HG03095 (cell line): Measurements from ENCODE around the gene WFIKKN1.

ENCODE experiments used
- ATAC-seq: cut with Tn5 transposase; IDR thresholded peaks from one replicate; pipeline ENCODE4 v1.9.1; 2021; ENCODE audit warnings: moderate library complexity; ENCODE audit not compliant: unreplicated experiment

Gene WFIKKN1

GRCh38 chr16:621526-622105 is 9.2 kb upstream of the WFIKKN1 start:
- ATAC-seq: no peak

- no peak for ATAC-seq
Observed at GRCh38 chr16:622920-623280, 7.9 kb upstream of the WFIKKN1 start.

DNA sequence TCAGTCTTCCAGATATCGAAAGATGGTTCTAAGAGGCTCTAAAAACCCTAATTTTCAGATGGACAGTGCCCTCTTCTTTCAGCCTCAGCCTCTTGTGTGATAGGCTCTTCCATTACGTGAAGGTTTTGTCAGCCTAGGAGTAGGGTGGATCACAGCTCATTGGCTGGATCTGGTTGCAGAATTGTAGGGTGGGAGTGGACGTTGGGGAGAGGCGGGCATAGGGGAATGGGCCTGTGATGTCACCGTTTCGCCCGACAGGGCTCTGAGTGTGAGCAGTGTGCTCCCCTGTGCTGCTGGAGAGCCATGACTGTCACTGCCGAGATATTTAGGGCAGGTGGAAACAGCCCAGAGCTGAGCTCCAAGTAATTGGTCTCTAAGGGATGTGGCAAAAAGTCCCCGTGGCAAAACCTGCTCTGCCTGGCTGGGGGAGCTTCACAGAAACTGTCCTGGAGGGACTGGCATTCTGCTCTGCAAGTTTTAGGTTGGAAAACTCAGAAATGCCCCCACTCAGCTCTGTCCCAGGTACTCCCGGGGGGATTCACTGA is 6.2 kb upstream of the WFIKKN1 start:
- no peak for ATAC-seq

- ATAC-seq: no peak
Observed at GRCh38 chr16:625117-625976, 5.4 kb upstream of the WFIKKN1 start.

DNA sequence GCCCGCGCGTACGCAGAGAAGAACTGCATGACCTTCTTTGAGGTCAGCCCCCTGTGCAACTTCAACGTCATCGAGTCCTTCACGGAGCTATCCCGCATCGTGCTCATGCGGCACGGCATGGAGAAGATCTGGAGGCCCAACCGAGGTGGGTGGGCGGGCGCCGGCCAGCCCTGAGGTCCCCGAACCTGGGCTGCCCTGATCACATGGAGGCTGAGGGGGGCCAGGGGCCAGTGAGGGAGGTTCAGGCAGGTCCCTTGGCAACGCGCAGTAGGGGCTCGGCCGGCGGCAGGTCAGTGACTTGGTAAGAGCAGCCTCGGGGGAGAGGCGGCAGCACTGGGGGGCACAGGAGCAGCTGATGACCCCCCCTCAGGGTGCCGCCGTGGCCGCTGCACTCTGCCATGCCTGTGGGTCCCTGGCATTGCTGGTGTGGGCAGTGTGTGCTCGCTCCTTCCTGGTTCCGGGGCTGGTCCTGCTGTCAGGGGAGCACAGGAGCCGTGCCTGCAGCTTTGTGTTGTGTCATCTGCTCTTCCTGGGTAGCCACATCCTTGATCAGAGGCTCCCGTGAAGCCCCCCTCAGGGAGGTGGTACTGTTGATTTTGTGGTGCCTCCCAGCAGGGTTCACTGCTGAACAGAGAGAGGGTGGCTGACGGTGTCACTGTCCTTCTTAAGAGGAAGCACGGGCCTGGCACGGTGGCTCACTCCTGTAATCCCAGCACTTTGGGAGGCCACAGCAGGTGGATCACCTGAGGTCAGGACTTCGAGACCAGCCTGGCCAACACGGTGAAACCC is 4.6 kb upstream of the WFIKKN1 start:
- no peak for ATAC-seq

- ATAC-seq: no peak
Observed at GRCh38 chr16:626787-627453, 3.9 kb upstream of the WFIKKN1 start.

- ATAC-seq: no peak
Observed at GRCh38 chr16:627454-628239, 3.1 kb upstream of the WFIKKN1 start.

GRCh38 chr16:628321-629061 is 2.3 kb upstream of the WFIKKN1 start:
- no peak for ATAC-seq

GRCh38 chr16:629185-629832 is 1.5 kb upstream of the WFIKKN1 start:
- ATAC-seq: no peak

GRCh38 chr16:629833-630248 is 944 bp upstream of the WFIKKN1 start:
- no peak for ATAC-seq

GRCh38 chr16:630249-630814 is 453 bp upstream of the WFIKKN1 start:
- no peak for ATAC-seq

DNA sequence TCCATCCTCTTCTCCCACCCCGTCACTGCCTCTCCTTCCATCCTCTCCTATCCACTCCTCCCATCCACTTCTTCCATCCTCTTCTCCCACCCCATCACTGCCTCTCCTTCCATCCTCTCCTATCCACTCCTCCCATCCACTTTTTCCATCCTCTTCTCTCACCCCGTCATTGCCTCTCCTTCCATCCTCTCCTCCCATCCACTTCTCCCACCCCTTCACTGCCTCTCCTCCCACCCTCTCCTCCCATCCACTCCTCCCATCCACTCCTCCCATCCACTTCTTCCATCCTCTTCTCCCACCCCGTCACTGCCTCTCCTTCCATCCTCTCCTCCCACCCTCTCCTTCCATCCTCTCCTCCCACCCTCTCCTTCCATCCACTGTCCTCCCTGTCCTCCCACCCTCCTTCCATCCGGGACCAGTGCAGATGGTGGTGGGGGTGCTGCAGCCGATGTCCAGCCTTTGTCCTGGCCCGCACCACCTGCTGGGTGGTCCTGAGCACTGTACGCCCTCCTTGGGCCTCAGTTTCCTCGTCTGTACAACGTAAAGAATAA is 1.1 kb downstream of the WFIKKN1 start:
- no peak for ATAC-seq

DNA sequence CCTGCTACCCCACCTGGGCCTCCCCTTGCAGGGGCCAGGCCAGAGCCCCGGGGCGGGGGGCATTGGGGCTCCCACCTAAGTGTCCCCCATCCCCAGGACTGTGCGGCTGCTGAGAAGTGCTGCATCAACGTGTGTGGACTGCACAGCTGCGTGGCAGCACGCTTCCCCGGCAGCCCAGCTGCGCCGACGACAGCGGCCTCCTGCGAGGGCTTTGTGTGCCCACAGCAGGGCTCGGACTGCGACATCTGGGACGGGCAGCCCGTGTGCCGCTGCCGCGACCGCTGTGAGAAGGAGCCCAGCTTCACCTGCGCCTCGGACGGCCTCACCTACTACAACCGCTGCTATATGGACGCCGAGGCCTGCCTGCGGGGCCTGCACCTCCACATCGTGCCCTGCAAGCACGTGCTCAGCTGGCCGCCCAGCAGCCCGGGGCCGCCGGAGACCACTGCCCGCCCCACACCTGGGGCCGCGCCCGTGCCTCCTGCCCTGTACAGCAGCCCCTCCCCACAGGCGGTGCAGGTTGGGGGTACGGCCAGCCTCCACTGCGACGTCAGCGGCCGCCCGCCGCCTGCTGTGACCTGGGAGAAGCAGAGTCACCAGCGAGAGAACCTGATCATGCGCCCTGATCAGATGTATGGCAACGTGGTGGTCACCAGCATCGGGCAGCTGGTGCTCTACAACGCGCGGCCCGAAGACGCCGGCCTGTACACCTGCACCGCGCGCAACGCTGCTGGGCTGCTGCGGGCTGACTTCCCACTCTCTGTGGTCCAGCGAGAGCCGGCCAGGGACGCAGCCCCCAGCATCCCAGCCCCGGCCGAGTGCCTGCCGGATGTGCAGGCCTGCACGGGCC is 1.9 kb downstream of the WFIKKN1 start:
- ATAC-seq: no peak

GRCh38 chr16:633336-634050 is 2.7 kb downstream of the WFIKKN1 start:
- ATAC-seq: no peak

- ATAC-seq: no peak
Observed at GRCh38 chr16:634051-634670, 3.4 kb downstream of the WFIKKN1 start.

GRCh38 chr16:634996-635395 is 4.2 kb downstream of the WFIKKN1 start:
- ATAC-seq: no peak
